Glomerular endothelial cell (primary cell): ENCODE measurements around the gene CTSV. TPM values are rescaled to one million over a fixed set of nuclear protein-coding genes. Genes with fewer than 3 reads are reported as not detected.

ENCODE experiments used
- total RNA-seq: library from RNA; depleted of rRNA; stranded (reverse); fragments of >200 nt; gene quantifications from 2 replicates; pipeline ENCODE4 v1.2.3, GENCODE V29; 2015

CTSV gene
- total RNA-seq, 1 donor from 2014 or later: 1.6 TPM

Other genes starting within 250 kb of the CTSV start
- gene ZNF782, start 184.6 kb downstream of the CTSV start, total RNA-seq: 2.6 and 4.2 TPM in 2 replicates
- not detected in 2 replicates for gene NUTM2G, start 110.3 kb downstream of the CTSV start, total RNA-seq